Tibial nerve (tissue), 3 donors: ENCODE data around the gene CCDC85B.

Experiments used
- EP300 ChIP-seq, 2 donors: sonication (generic); formaldehyde crosslinking; IDR thresholded peaks; one replicate each; pipeline ENCODE4 v1.6.1; 2017; ENCODE audit warnings: antibody characterized with exemption in 2 of 2, mild to moderate bottlenecking in 1 of 2
- POLR2A ChIP-seq, 2 donors: fragments of 450-650 bp; IDR thresholded peaks; one replicate each; pipeline ENCODE4 v1.6.1; 2017; ENCODE audit warnings: antibody characterized with exemption in 2 of 2, mild to moderate bottlenecking in 2 of 2, moderate library complexity in 2 of 2

DNA sequence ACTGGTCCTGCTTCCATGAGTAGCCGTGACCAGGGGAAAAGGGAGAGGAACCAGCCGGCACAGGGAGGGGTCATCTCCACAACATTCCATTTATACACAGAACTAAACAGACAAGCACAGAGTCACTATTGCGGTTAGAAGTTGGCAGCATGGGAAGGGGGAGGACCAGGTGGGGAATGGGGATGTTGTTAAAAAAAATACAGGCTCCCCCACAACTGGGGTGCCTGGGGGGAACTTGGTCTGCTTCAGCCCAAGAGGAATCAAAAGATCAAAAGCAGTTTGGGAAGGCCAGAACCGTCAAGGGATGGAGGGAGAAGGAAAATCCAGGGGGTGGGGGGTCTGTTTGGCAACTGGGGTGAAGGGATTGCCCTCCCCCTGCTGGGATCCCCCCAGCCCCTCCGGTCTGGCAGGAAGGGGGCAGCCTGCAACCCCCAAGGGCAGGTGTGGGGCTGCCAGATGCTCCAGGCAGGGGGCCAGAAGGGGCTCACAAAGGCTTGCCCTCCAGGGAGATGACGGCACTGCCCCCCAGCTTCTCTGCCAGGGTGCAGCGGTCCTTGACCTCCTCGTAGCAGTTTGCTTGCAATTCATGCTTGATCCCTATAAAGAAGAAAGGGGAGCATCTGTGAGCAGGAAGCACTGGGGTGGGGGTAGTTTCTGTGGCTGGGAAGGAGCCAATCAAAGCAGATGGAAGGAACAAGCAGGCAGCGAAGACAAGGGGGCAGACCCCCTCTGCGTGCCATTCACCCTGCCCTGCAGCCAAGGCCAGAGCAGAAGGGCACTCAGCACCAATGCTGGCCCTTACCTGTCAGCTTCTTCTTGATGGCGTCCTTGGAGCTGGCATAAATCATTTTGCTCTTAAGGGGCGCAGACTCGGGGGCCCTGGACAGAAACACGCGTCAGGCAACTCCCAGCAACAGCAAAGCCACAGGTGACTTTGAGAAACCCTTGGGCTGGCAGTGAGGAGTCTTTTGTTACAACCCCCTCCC is 35.3 kb upstream of the CCDC85B start:
- TF ChIP-seq POLR2A (IDR thresholded peaks at IDR 0.05) (no peak), EP300 (IDR thresholded peaks at IDR 0.05) (no peak)
